GM04503 (cell line): ENCODE results near the gene HAPLN3.
"Not testable (repeated sequence)": the region's sequence is repeated elsewhere in the genome, so short reads cannot be mapped to it uniquely, and the experiment has no call there.

ENCODE experiments used
- DNase-seq: peaks from one replicate; pipeline ENCODE4 v3.0.0-alpha.2; 2012; ENCODE audit warnings: low read depth

The HAPLN3 gene, protein sequence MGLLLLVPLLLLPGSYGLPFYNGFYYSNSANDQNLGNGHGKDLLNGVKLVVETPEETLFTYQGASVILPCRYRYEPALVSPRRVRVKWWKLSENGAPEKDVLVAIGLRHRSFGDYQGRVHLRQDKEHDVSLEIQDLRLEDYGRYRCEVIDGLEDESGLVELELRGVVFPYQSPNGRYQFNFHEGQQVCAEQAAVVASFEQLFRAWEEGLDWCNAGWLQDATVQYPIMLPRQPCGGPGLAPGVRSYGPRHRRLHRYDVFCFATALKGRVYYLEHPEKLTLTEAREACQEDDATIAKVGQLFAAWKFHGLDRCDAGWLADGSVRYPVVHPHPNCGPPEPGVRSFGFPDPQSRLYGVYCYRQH

DNA sequence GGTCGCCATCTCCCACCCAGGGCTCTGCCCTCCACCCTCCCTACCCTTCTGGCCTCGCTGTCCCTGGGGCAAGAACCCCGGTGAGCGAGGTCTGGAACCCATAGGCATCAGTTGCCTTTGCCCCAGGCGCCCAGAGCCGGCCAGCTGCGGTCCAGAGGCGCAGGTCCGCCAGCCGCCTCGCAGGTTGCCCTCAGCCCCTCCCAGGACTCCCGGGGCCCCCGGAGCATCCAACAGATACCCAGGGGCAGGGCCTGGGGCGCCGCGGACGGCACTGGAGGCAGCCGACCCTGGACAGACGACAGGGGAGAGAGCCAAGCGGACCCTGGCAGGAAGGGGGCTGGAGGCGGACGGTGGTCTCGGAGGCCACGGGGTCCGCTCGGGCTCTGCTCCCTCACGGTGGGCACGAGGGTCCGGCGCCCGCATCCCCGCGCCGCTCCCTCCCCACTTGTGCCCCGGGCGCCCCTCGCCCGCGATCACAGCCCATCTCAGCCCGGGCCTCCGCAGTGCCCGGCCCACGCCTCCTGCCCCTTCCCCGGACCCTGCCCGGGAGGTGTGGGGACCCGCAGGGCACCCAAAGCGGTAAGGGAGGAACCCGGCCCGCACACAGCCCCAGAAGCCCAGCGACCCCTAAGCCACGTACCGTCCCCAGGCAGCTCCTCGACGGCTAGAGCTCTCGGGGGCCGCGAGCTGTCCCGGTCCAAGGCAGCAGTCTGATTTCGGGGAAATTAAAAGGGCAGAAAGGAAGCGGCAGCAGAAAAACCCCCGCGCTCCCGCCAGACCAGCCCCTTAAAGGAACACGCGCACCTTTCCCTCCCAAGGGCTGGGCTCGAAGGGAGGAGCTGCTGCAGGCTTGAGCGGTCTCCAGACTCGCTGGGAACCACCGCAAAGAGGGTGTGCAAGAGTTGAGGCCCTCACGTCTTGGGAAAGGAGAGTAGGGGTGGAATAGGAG lies at the start of gene HAPLN3:
Gene HAPLN3 (minus strand): TSS at position 726 of the 949 bp plus-strand sequence. CDS start 8,246 bp downstream, outside the sequence.
- DNase-seq, result no peak

DNA sequence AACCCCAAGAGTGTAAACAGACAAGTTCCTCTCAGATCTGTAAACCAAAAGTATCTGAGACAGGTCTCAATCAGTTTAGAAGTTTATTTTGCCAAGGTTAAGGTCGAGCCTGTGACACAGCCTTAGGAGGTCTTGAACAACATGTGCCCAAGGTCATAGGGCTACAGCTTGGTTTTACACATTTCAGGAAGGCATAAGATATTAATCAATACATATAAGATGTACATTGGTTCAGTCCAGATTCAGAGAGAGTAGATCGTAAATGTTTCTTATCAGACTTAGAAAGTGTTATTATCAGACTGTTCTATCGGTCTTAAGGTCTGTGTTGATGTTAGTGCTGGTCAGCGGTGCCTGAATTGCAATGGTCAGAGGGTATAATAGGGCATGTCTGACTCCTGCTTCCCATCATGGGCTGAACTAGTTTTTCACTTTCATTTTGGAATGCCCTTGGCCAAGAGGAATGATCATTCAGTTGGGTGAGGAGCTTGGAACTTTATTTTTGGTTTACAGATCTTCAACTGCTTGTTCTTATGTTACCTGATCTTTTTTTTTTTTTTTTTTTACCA lies 44.8 kb upstream of the HAPLN3 start:
- DNase-seq, result no peak

DNA sequence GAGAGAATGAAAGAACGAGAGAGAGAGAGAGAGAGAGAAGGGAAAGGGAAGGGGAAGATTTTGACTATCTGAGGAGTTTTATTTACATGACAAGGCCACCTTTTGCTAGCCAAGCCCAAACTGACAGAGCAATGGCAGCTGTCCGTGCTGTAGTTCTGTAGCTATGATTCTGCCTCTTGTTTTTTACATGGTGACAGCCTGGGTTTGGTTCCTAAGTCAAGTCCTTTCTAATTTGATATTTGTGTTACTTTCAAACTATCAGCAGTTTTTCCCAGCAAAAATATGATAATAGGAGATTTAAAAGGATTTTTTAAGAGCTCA lies 44.1 kb upstream of the HAPLN3 start:
- no peak for DNase-seq

DNA sequence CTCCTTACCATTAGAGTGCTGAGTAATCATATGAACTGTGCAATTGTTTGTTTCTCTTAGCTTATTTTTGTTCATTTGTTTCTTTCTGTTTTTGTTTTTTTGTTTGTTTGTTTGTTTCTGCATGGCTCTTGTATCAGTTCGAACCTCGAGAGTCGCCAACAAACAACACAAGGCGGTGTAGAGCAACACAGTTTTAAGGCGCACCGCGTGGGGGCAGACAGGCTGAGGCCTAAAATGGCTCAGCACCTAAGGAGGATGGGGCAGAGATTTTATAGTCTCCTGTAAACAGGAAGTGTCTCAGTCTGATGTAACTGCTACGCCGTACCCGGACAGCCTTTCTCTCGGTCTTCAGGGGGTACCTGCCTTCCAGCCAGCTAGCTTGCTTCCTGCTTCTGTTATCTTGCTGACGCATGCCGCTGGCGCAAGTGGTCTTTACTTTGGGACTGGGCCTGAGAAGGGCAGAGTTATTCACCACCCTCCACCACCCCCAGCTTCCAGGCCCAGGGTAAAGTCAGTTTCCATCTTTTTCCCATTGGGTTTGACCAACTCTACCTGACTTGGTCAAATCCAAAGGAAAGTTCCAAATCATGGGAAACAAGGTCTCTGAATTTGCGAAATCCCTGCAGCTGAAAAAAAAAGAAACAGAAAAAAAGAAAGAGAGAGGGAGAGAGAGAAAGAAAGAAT lies 43.6 kb upstream of the HAPLN3 start:
- no peak for DNase-seq

DNA sequence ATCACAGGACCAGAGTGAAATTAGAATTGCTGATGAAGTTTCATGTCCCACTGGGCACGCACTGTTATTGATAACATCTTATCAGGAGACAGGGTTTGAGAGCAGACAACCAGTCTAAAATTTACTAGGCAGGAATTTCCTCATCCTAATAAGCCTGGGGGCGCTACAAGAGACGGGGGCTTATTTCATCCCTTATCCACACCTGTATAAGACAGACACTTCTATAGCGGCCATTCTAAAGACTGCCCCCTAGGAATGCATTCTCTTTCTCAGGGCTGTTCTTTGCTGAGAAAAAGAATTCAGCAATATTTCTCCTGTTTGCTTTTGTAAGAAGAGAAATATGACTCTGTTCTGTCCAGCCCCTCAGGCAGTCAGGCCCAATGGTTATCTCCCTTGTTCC lies 39.1 kb upstream of the HAPLN3 start:
- not testable (repeated sequence) for DNase-seq

DNA sequence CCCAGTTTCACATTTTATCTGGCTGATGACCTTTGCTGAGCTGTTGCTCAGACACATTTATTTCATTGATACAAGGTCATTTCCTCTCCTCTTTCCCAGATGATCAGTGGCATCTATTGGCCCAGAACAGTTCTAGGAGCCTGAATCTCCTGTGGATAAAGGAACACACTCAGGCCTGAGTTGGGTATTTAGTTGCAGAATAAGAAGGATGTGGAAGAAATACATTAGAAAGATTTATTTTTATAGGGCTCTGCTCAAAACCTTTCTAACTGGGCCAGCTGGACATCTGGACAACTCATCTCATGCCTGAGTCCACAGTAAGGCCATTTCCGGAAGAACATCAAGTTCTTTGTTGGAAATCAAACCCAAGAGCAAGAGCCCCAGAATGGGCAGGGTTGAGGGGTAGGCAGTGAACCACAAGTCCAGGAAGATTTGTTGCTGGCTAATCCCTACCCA lies 37.6 kb upstream of the HAPLN3 start:
- no peak for DNase-seq

DNA sequence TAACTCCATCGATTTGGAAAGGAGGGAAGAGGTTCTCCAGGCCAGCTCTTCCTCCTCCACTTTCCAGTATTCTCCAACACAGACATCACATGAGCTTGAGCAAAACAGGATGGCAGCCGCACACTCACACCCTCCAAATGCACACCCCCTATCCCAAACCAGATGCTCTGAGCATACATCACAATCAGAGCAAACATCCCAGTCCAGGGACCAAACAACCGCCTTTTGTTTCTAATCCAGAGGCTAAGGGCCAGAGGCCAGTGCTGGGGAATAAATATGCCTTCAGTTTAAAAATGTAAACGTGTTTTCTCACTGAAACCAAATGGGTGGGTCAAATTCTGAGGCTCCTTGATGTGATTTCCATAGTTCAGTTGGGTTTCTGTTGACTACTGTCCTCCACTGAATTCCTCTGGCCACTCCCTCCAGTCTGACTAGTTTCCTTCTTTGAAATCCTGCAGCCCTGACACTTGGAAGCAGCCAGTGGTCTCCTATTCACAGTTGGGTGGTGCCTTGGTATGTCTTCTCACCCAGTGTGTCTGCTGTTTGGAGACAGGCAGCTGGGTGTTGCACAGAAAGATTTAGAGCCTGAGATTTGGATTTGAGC lies 37.0 kb upstream of the HAPLN3 start:
- no peak for DNase-seq

DNA sequence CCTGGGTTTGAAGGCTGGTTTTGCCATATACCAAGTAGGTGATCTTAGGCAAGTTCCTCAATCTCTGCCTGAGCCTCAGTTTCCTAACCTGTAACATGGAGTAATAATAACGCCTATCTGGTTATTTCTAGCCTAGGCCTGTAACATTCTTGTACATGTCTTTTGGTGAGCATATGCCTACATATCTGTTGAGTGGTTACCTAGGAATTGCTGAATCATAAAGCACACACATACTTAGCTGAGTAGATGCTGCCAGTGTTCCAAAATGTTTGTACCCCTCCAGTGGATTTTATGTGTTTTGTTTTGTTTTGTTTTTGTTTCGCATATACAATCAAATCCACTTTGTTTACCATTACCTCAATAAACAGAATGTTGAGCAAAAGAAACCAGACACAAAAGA lies 35.2 kb upstream of the HAPLN3 start:
- no peak for DNase-seq

DNA sequence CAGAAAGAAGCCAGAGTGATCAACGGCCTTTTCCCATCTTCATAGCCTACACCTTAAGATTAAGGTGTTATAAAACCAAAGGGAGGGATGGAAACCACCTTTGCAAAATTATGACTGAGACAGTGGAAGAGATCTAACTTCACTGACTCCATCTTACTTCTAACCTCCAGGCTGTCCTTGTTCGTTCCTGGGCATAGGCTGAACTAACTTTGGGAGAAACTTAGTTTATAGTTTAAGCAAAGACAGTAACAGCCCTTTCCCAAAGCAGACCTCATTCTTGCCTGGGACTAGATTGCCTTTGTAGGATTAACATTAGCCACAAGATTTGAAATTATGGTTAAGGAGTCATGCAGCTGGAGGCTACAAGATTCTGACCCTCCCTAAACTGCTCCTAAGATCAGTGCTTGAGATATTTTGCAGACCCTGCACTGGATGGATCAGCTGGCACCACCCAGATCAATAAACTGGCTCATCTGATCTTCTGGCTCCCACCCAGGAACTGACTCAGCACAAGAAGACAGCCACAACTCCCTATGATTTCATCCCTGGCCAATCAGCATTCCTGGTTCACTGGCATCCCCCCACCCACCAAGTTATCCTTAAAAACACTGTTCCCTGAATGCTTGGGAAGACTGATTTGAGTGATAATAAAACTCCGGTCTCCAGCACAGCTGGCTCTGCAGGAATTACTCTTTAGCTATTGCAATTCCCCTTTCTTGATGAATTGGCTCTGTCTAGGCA lies 34.2 kb upstream of the HAPLN3 start:
- not testable (repeated sequence) for DNase-seq

DNA sequence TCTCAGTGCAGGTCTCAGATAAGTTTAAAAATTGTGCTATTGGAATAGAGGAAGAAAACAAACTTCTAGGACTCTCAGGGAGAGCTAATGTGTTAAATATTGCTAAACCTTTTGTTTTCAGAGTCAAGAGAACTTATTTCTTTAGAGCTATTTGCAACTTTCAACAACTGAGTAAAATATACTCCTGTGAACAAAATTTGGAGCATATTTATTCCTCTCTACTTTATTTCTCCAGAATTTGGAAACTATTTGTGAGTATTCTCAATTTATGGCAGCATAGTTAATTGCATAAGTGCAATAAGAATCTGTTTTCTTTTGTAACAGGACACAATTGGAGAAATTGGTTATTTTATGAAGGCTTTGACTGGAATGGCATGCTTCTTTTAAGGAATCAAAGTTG lies 32.8 kb upstream of the HAPLN3 start:
- not testable (repeated sequence) for DNase-seq

DNA sequence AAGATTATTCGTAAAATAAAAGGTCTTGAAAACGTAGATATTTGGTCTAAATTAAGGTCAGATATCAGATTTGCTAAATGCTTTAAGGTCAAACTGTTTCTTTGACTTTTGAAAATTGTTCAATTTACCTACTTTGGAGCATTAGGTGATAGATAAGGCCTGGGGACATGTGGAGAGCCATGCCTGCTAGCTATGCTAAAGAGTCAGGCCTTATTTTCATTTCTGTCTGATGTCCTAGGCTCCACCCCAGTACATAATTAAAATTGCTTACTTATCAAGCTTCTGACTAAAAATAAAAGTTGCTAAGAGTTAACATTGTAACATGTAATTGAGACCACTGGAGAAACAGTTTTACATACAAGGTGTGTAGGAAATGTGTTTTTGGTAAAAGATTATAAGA lies 30.3 kb upstream of the HAPLN3 start:
- DNase-seq, result not testable (repeated sequence)

DNA sequence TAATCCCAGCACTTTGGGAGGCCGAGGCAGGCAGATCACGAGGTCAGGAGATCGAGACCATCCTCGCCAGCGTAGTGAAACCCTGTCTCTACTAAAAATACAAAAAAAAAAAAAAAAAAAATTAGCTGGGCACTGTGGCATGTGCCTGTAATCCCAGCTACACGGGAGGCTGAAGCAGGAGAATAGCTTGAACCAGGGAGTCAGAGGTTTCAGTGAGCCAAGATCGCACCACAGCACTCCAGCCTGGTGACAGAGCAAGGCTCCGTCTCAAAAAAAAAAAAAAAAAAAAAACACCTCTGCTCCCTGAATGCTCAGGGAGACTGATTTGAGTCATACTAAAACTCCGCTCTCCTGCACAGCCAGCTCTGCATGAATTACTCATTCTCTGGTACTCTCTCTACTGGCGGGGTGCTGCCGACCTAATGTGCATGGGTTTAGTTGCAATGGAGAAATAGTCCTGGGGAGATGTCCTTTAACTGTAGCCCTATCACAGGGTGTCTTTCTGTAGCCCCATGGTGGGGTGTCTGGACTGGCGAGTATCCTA lies 25.6 kb upstream of the HAPLN3 start:
- peak; percentile 61 for DNase-seq

DNA sequence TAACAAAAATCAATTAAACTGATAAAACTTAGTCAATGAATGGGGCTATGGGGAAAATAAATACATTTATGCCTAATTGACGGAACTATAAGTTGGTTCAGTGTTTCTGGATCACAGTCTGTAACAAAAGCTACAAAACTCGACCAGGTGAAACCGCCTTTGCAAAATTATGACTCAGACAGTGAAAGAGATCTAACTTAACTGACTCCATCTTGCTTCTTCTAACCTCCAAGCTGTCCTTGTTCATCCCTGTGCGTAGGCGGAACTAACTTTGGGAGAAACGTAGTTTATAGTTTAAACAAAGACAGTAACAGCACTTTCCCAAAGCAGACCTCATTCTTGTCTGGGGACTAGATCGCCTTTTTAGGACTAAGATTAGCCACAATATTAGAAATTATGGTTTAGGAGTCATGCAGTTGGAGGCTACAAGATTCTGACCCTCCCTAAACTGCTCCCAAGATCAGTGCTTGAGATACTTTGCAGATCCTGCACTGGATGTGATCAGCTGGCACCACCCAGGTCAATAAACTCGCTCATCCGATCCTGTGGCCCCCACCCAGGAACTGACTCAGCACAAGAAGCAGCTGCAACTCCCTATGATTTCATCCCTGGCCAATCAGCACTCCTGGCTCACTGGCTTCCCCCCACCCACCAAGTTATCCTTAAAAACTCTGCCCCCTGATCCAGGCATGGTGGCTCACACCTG lies 25.0 kb upstream of the HAPLN3 start:
- DNase-seq, result no peak

DNA sequence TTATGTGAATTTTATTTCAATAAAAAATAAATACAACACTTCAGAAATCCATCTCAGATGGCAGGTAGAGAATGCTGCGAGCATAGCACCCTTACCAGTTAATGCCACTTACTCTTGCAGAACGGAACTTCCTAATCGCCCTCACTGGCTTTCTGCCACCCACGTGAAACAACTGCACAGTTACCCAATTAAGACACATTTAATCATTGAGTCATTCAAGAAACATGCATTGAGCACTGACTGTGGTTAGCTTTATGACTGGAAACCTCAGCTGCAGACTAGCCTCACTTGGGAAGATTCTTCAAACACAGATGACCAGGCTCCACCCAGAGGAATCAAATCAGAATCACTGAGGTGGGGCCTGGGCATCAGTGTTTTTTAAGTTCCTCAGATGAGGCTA lies 23.4 kb upstream of the HAPLN3 start:
- DNase-seq, result peak; percentile 98

DNA sequence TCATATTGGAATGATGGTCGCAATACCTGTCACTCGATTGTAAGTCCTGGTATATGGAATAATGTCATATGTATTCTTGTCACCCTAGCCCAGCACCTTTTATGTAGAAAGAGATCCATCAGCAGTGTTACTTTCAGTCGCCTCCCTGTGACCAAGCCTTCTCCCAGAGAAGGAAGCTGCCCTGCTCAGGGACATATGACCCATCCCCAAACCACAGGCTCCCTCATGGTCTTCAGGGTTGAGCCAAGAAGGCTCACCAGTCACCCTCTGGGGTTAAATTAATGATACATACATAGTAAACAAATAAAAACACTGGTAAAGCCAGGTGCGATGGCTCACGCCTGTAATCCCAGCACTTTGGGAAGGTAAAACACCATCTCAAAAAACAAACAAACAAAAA lies 22.4 kb upstream of the HAPLN3 start:
- no peak for DNase-seq

DNA sequence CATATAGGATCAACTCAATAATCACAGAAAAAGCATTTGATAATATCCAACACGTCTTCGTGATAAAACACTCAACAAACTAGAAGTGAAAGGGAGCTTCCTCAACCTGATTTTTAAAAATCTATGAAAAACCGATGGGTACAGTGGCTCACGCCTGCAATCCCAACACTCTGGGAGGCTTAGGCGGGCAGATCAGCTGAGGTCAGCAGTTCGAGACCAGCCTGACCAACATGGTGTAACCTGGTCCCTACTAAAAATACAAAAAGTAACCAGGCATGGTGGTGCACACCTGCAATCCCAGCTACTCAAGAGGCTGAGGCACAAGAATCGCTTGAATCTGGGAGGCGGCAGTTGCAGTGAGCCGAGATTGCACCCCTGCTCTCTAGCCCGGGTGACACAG lies 20.0 kb upstream of the HAPLN3 start:
- no peak for DNase-seq

DNA sequence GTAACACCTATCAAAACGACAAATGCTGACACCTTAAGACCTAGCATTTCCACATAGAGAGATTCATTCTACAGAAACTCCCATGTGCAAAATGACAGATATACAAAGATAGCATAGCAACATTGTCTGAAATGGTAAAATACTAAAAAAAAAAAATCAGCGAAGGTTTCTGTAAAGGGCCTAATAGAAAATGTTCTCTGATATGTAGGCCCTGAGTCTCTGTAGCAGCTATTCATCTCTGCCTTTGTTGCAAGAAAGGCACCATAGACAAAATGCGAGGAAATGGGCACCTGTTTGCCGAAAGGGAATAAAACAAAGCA lies 18.5 kb upstream of the HAPLN3 start:
- no peak for DNase-seq

DNA sequence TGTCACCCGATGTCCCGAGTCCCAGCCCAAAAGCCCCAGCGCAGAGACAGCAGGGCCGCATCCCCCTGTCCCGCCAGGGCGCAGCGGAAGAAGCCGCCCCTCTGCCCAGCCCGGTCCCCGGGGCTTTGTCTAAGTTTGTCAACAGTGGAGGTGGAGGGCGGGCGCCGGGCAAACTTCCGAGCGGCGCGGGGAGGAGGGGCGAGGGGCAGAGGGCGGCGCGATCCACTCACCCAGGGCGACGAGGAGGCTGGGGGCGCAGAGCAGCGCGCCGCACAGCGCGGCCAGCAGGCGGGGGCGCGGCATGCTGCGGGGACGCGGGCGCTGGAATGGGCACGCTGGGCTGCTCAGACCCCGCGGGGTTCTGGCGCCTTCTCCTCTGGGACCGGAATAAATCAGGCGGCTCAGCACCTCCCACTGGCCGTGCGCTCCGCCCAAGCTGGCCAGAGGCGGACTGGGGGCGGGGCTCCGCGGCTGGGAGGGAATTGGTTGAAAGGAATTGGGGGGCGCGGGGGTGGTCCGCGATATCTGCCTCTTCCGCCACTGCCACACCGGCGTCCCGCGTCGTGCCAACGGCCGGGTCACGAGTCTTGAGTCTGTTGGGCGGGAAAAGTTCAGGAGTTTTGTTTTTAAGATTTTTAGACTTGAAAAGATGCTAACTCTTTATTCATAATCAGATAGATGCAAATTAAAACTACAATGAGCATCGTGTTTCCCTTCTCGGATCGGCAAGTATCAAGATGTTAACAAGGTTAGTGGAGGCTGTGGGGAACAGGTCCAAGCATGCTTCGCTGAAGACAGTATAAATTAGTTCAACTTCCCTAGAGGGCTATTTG lies 17.9 kb upstream of the HAPLN3 start, which contains the start of gene MFGE8:
Gene MFGE8 (minus strand): TSS at position 363 of the 833 bp plus-strand sequence. CDS start 60 bp downstream, at position 303.
- no peak for DNase-seq

DNA sequence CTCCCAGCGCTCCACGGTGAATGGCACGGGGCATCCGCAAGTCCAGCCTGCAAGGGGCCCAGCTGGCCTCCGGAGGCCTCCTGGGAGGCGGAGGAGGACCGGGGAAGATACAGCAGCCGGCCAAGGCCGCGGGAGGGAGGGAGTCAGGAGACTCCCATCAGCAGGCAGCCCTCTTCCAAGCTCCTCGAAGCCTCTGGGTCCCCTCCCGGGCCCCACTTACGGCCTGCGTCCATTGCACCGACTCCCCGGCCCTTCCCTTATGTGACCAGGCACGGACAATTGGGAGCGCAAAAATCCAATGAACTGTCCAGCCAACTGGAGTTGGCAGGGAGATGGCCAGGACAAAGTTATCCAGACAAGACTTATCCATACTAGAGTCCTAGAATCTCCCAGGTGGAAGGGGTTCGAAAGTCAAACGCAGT lies 17.2 kb upstream of the HAPLN3 start:
- DNase-seq, result no peak
